GM23338 (cell line): ENCODE results near the gene SPRED2. TPM values are rescaled to one million over a fixed set of nuclear protein-coding genes. Genes with fewer than 3 reads are reported as not detected.

ENCODE experiments used
- ATAC-seq: fragments of 200-7000 bp; cut with Tn5 transposase; 3 replicates; pipeline ENCODE4 v1.9.1; 2020
- DNase-seq: peaks from one replicate; pipeline ENCODE4 v3.0.0-alpha.2; 2015; ENCODE audit warnings: low spot score
- H2AFZ ChIP-seq: fragments of 200-600 bp; sonication (generic); 2 replicates; pipeline ENCODE4 v1.8.0; 2016; ENCODE audit warnings: antibody characterized with exemption, mild to moderate bottlenecking, moderate library complexity
- H3F3A ChIP-seq: fragments of 200-600 bp; sonication (generic); replicated peaks from 2 replicates; pipeline ENCODE4 v1.8.0; 2017; ENCODE audit warnings: antibody characterized with exemption, mixed run types, low read depth
- H3K27ac ChIP-seq: fragments of 200-600 bp; sonication (generic); 2 replicates; pipeline ENCODE4 v1.6.1; 2016; ENCODE audit warnings: low read depth
- H3K27me3 ChIP-seq: fragments of 200-600 bp; sonication (generic); 2 replicates; pipeline ENCODE4 v1.8.0; 2016; ENCODE audit warnings: mild to moderate bottlenecking, mixed run types, moderate library complexity; ENCODE audit not compliant: insufficient read depth
- H3K36me3 ChIP-seq: fragments of 200-600 bp; sonication (generic); 2 replicates; pipeline ENCODE4 v1.8.0; 2016; ENCODE audit warnings: mild to moderate bottlenecking; ENCODE audit not compliant: insufficient read depth
- H3K4me1 ChIP-seq: fragments of 200-600 bp; sonication (generic); 2 replicates; pipeline ENCODE4 v1.8.0; 2016; ENCODE audit warnings: mild to moderate bottlenecking, moderate library complexity; ENCODE audit not compliant: insufficient read depth
- H3K4me2 ChIP-seq: fragments of 200-600 bp; sonication (generic); 2 replicates; pipeline ENCODE4 v1.7.1; 2017; ENCODE audit warnings: mixed run types
- H3K4me3 ChIP-seq: fragments of 200-600 bp; sonication (generic); 2 replicates; pipeline ENCODE4 v1.6.1; 2016; ENCODE audit warnings: mixed run types
- H3K79me2 ChIP-seq: fragments of 200-600 bp; sonication (generic); replicated peaks from 2 replicates; pipeline ENCODE4 v1.8.0; 2017; ENCODE audit warnings: mild to moderate bottlenecking; ENCODE audit not compliant: insufficient read depth
- H3K9me2 ChIP-seq: fragments of 200-600 bp; sonication (generic); 2 replicates; pipeline ENCODE4 v1.8.0; 2017; ENCODE audit not compliant: insufficient read depth
- H4K20me1 ChIP-seq: fragments of 200-600 bp; sonication (generic); replicated peaks from 2 replicates; pipeline ENCODE4 v1.8.0; 2017; ENCODE audit warnings: mild to moderate bottlenecking; ENCODE audit not compliant: insufficient read depth
- H3K27ac Mint-ChIP-seq: 2 replicates; pipeline ENCODE4 v1.8.0; 2020; ENCODE audit warnings: inconsistent platforms, mild to moderate bottlenecking, moderate library complexity, mixed read lengths
- H3K27me3 Mint-ChIP-seq: 3 replicates; pipeline ENCODE4 v1.8.0; 2022; ENCODE audit warnings: low read depth, mild to moderate bottlenecking, moderate library complexity, mixed read lengths, inconsistent platforms; ENCODE audit not compliant: insufficient read depth, poor library complexity
- H3K36me3 Mint-ChIP-seq: 3 replicates; pipeline ENCODE4 v1.8.0; 2021; ENCODE audit warnings: low read depth, mild to moderate bottlenecking, inconsistent platforms, moderate library complexity, mixed read lengths
- H3K4me1 Mint-ChIP-seq: 3 replicates; pipeline ENCODE4 v1.8.0; 2020; ENCODE audit warnings: mild to moderate bottlenecking, inconsistent platforms, mixed read lengths
- H3K4me3 Mint-ChIP-seq: 3 replicates; pipeline ENCODE4 v1.8.0; 2021; ENCODE audit warnings: moderate library complexity, mild to moderate bottlenecking, inconsistent platforms, mixed read lengths
- H3K9me3 Mint-ChIP-seq: 3 replicates; pipeline ENCODE4 v1.8.0; 2020; ENCODE audit warnings: moderate library complexity, mild to moderate bottlenecking, inconsistent platforms, mixed read lengths
- CREB1 ChIP-seq: fragments of 250-450 bp; sonication (Bioruptor Pico); IDR thresholded peaks from 2 replicates; pipeline ENCODE4 v1.5.0; 2020; ENCODE audit warnings: low read depth, mild to moderate bottlenecking, moderate library complexity
- EZH2 ChIP-seq: fragments of 200-600 bp; sonication (generic); IDR thresholded peaks from one replicate; pipeline ENCODE4 v1.8.0; 2017; ENCODE audit warnings: antibody characterized with exemption, mild to moderate bottlenecking, low read depth; ENCODE audit not compliant: unreplicated experiment
- EZH2phosphoT487 ChIP-seq: fragments of 200-600 bp; sonication (generic); IDR thresholded peaks from one replicate; pipeline ENCODE4 v1.8.1; 2018; ENCODE audit warnings: antibody characterized with exemption; ENCODE audit not compliant: unreplicated experiment
- JUNB ChIP-seq: IDR thresholded peaks from one replicate; pipeline ENCODE4 v1.6.1; 2016; ENCODE audit warnings: antibody characterized with exemption; ENCODE audit not compliant: unreplicated experiment
- NANOG ChIP-seq: IDR thresholded peaks from 2 replicates; pipeline ENCODE4 v1.6.1; 2016; ENCODE audit warnings: antibody characterized with exemption, borderline replicate concordance
- POLR2AphosphoS5 ChIP-seq: IDR thresholded peaks from 2 replicates; pipeline ENCODE4 v1.6.1; 2016; ENCODE audit warnings: antibody characterized with exemption, low read depth
- STAT1 ChIP-seq: IDR thresholded peaks from one replicate; pipeline ENCODE4 v1.6.1; 2016; ENCODE audit warnings: antibody characterized with exemption; ENCODE audit not compliant: unreplicated experiment
- ZNF114 ChIP-seq: fragments of 250-450 bp; sonication (Bioruptor Pico); IDR thresholded peaks from 2 replicates; pipeline ENCODE4 v1.5.0; 2020; ENCODE audit warnings: mild to moderate bottlenecking, moderate library complexity
- ZNF331 ChIP-seq: fragments of 250-450 bp; sonication (Bioruptor Pico); IDR thresholded peaks from 2 replicates; pipeline ENCODE4 v1.5.0; 2020; ENCODE audit warnings: low read depth, mild to moderate bottlenecking, moderate library complexity
- polyA plus RNA-seq: library from polyadenylated mRNA; unstranded; fragments of >200 nt; fragmentation: Nextera tagmentation; extraction: Ambion mirVana; gene quantifications from 2 replicates; pipeline ENCODE4 v1.2.1, GENCODE V29; 2016
- total RNA-seq: library from RNA; depleted of rRNA; stranded (reverse); fragments of >200 nt; shearing (Covaris generic); gene quantifications from 2 replicates; pipeline ENCODE4 v1.2.3, GENCODE V29; 2014
- TF ChIP-seq, protein P1 (sequence below), 2 experiments: fragments of 200-600 bp in 1 of 2; sonication (generic) in 1 of 2; conservative IDR thresholded peaks; 2 replicates each; pipeline versions ENCODE4 v1.5.1 to v1.6.1; 2016 to 2017; ENCODE audit warnings: antibody characterized with exemption in 2 of 2, low read depth in 2 of 2, mild to moderate bottlenecking in 2 of 2, moderate library complexity in 1 of 2
- TF ChIP-seq, protein P2 (sequence below): fragments of 250-450 bp; sonication (Bioruptor Pico); IDR thresholded peaks from 2 replicates; pipeline ENCODE4 v1.5.0; 2020; ENCODE audit warnings: mild to moderate bottlenecking, moderate library complexity
- TF ChIP-seq, protein P3 (sequence below): IDR thresholded peaks from 2 replicates; pipeline ENCODE4 v1.6.1; 2016; ENCODE audit warnings: antibody characterized with exemption
- TF ChIP-seq, protein P4 (sequence below): IDR thresholded peaks from one replicate; pipeline ENCODE4 v1.6.1; 2018; ENCODE audit warnings: antibody characterized with exemption; ENCODE audit not compliant: unreplicated experiment

Gene SPRED2
- total and polyA plus RNA-seq, 2 experiments from 2014 or later: 8.7 to 13.0 TPM

DNA sequence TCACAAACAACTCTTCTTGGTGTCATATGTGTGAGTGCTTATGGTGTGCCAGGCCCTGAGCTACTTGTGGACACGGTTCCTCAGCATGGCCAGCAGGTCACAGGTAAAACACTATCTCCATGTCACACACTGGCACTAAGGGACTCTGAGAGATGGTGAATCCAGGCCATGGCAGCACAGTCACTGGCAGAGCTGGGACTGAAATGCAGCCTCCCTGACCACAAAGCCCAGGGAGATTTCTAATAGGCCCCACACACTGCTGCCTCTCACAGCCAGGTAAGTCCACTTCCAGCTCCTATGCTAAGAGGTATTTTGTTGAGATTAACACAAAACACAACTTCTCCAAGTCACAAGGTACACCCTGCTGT lies 112.7 kb downstream of the SPRED2 start:
- H3K9me3 Mint-ChIP-seq: no peaks in the 10 kb centered on the region
- H3K27ac Mint-ChIP-seq: no peak overlapping the region
- Histone ChIP-seq H3F3A (no peaks in the 10 kb centered on the region), H3K27me3 (no peaks in the 10 kb centered on the region), H3K9me2 (no peaks in the 10 kb centered on the region), H3K79me2 (no peaks in the 10 kb centered on the region), H2AFZ (no peak overlapping the region), H3K4me1 (no peaks in the 10 kb centered on the region), H3K27ac (no peak overlapping the region), H3K4me3 (no peak overlapping the region), H4K20me1 (peaks cover 5% of the 10 kb centered on the region), H3K4me2 (no peak overlapping the region), H3K36me3 (no peaks in the 10 kb centered on the region)
- H3K4me3 Mint-ChIP-seq: no peak overlapping the region
- DNase-seq (no peak), ATAC-seq (no peak)
- H3K27me3 Mint-ChIP-seq: peaks cover 9% of the 10 kb centered on the region
- no peaks in the 10 kb centered on the region for H3K4me1 Mint-ChIP-seq
- H3K36me3 Mint-ChIP-seq: peaks cover 13% of the 10 kb centered on the region; the same call in 1 of the 3 replicates
- TF ChIP-seq EZH2phosphoT487 (no peak), POLR2AphosphoS5 (no peak), STAT1 (no peak), NANOG (no peak), CREB1 (CRISPR knock-in tag) (no peak), ZNF331 (CRISPR knock-in tag) (no peak), JUNB (no peak), EZH2 (no peak), ZNF114 (CRISPR knock-in tag) (no peak)
- TF ChIP-seq, protein P1, sequence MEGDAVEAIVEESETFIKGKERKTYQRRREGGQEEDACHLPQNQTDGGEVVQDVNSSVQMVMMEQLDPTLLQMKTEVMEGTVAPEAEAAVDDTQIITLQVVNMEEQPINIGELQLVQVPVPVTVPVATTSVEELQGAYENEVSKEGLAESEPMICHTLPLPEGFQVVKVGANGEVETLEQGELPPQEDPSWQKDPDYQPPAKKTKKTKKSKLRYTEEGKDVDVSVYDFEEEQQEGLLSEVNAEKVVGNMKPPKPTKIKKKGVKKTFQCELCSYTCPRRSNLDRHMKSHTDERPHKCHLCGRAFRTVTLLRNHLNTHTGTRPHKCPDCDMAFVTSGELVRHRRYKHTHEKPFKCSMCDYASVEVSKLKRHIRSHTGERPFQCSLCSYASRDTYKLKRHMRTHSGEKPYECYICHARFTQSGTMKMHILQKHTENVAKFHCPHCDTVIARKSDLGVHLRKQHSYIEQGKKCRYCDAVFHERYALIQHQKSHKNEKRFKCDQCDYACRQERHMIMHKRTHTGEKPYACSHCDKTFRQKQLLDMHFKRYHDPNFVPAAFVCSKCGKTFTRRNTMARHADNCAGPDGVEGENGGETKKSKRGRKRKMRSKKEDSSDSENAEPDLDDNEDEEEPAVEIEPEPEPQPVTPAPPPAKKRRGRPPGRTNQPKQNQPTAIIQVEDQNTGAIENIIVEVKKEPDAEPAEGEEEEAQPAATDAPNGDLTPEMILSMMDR (conservative IDR thresholded peaks at IDR 0.05; ENCODE audit: low read depth in 2 of 2): no peak
- TF ChIP-seq, protein P2, sequence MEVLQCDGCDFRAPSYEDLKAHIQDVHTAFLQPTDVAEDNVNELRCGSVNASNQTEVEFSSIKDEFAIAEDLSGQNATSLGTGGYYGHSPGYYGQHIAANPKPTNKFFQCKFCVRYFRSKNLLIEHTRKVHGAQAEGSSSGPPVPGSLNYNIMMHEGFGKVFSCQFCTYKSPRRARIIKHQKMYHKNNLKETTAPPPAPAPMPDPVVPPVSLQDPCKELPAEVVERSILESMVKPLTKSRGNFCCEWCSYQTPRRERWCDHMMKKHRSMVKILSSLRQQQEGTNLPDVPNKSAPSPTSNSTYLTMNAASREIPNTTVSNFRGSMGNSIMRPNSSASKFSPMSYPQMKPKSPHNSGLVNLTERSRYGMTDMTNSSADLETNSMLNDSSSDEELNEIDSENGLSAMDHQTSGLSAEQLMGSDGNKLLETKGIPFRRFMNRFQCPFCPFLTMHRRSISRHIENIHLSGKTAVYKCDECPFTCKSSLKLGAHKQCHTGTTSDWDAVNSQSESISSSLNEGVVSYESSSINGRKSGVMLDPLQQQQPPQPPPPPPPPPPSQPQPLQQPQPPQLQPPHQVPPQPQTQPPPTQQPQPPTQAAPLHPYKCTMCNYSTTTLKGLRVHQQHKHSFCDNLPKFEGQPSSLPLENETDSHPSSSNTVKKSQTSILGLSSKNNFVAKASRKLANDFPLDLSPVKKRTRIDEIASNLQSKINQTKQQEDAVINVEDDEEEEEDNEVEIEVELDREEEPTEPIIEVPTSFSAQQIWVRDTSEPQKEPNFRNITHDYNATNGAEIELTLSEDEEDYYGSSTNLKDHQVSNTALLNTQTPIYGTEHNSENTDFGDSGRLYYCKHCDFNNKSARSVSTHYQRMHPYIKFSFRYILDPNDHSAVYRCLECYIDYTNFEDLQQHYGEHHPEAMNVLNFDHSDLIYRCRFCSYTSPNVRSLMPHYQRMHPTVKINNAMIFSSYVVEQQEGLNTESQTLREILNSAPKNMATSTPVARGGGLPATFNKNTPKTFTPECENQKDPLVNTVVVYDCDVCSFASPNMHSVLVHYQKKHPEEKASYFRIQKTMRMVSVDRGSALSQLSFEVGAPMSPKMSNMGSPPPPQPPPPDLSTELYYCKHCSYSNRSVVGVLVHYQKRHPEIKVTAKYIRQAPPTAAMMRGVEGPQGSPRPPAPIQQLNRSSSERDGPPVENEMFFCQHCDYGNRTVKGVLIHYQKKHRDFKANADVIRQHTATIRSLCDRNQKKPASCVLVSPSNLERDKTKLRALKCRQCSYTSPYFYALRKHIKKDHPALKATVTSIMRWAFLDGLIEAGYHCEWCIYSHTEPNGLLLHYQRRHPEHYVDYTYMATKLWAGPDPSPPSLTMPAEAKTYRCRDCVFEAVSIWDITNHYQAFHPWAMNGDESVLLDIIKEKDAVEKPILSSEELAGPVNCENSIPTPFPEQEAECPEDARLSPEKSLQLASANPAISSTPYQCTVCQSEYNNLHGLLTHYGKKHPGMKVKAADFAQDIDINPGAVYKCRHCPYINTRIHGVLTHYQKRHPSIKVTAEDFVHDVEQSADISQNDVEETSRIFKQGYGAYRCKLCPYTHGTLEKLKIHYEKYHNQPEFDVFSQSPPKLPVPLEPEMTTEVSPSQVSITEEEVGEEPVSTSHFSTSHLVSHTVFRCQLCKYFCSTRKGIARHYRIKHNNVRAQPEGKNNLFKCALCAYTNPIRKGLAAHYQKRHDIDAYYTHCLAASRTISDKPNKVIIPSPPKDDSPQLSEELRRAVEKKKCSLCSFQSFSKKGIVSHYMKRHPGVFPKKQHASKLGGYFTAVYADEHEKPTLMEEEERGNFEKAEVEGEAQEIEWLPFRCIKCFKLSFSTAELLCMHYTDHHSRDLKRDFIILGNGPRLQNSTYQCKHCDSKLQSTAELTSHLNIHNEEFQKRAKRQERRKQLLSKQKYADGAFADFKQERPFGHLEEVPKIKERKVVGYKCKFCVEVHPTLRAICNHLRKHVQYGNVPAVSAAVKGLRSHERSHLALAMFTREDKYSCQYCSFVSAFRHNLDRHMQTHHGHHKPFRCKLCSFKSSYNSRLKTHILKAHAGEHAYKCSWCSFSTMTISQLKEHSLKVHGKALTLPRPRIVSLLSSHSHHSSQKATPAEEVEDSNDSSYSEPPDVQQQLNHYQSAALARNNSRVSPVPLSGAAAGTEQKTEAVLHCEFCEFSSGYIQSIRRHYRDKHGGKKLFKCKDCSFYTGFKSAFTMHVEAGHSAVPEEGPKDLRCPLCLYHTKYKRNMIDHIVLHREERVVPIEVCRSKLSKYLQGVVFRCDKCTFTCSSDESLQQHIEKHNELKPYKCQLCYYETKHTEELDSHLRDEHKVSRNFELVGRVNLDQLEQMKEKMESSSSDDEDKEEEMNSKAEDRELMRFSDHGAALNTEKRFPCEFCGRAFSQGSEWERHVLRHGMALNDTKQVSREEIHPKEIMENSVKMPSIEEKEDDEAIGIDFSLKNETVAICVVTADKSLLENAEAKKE (CRISPR knock-in tag): no peak
- TF ChIP-seq, protein P3, sequence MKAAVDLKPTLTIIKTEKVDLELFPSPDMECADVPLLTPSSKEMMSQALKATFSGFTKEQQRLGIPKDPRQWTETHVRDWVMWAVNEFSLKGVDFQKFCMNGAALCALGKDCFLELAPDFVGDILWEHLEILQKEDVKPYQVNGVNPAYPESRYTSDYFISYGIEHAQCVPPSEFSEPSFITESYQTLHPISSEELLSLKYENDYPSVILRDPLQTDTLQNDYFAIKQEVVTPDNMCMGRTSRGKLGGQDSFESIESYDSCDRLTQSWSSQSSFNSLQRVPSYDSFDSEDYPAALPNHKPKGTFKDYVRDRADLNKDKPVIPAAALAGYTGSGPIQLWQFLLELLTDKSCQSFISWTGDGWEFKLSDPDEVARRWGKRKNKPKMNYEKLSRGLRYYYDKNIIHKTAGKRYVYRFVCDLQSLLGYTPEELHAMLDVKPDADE: no peak
- TF ChIP-seq, protein P4, sequence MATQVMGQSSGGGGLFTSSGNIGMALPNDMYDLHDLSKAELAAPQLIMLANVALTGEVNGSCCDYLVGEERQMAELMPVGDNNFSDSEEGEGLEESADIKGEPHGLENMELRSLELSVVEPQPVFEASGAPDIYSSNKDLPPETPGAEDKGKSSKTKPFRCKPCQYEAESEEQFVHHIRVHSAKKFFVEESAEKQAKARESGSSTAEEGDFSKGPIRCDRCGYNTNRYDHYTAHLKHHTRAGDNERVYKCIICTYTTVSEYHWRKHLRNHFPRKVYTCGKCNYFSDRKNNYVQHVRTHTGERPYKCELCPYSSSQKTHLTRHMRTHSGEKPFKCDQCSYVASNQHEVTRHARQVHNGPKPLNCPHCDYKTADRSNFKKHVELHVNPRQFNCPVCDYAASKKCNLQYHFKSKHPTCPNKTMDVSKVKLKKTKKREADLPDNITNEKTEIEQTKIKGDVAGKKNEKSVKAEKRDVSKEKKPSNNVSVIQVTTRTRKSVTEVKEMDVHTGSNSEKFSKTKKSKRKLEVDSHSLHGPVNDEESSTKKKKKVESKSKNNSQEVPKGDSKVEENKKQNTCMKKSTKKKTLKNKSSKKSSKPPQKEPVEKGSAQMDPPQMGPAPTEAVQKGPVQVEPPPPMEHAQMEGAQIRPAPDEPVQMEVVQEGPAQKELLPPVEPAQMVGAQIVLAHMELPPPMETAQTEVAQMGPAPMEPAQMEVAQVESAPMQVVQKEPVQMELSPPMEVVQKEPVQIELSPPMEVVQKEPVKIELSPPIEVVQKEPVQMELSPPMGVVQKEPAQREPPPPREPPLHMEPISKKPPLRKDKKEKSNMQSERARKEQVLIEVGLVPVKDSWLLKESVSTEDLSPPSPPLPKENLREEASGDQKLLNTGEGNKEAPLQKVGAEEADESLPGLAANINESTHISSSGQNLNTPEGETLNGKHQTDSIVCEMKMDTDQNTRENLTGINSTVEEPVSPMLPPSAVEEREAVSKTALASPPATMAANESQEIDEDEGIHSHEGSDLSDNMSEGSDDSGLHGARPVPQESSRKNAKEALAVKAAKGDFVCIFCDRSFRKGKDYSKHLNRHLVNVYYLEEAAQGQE: no peak
